Loucy (cell line): ENCODE measurements around the gene VPS25.

ENCODE experiments used
- CTCF ChIP-seq: fragments of 200-600 bp; sonication (generic); conservative IDR thresholded peaks from 2 replicates; pipeline ENCODE4 v1.5.1; 2014; ENCODE audit warnings: mild to moderate bottlenecking, antibody characterized with exemption, low read length
- EZH2phosphoT487 ChIP-seq: fragments of 200-600 bp; IDR thresholded peaks from 2 replicates; pipeline ENCODE4 v1.6.1; 2018; ENCODE audit warnings: antibody characterized with exemption, mild to moderate bottlenecking, moderate library complexity, borderline replicate concordance

DNA sequence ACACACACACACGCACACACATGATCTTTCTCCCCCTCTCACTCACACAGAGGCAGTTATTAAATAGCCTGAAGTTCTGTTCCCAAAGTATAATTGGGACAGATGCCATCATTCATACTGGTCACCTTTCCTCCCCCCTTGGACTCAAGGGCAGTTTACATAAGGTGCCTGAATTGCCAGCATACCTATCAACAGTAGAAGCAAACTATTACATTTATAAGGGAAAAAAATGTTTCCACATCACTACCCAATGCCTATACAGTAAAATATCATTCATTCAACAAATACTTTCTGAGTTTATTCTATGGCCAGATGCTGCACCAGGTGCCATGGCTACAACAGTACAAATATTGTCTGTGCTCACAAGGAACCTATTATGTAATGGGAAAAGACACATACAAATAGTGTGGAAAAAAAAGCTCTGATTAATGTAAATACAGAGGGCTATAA, 31.7 kb downstream of the VPS25 start:
- TF ChIP-seq CTCF (no peak), EZH2phosphoT487 (no peak)
